Activated T-helper 1 cell treated with Interleukin-2 at 50 U/mL for 16 hours (primary cell): ENCODE measurements around the gene PABPN1L.

Experiments
- DNase-seq: peaks from one replicate; pipeline ENCODE4 v3.0.0-alpha.2; 2020; ENCODE audit warnings: low read depth

The PABPN1L gene

GRCh38 chr16:88868974-88869672 is 2.7 kb upstream of the PABPN1L start:
- no peak for DNase-seq

GRCh38 chr16:88867581-88868246 is 1.3 kb upstream of the PABPN1L start:
- no peak for DNase-seq

- no peak for DNase-seq
Observed at GRCh38 chr16:88865742-88866141, 718 bp downstream of the PABPN1L start.

- no peak for DNase-seq
Observed at GRCh38 chr16:88865310-88865709, 1.1 kb downstream of the PABPN1L start.

- no peak for DNase-seq
Observed at GRCh38 chr16:88864521-88864920, 1.9 kb downstream of the PABPN1L start.

- DNase-seq = no peak
Observed at GRCh38 chr16:88864099-88864498, 2.4 kb downstream of the PABPN1L start.

- no peak for DNase-seq
Observed at GRCh38 chr16:88863426-88863825, 3.0 kb downstream of the PABPN1L start.

GRCh38 chr16:88862968-88863367 is 3.5 kb downstream of the PABPN1L start:
- DNase-seq = no peak

- no peak for DNase-seq
Observed at GRCh38 chr16:88861359-88861758, 5.1 kb downstream of the PABPN1L start.

GRCh38 chr16:88859381-88860091 is 6.9 kb downstream of the PABPN1L start:
- DNase-seq = no peak

GRCh38 chr16:88857728-88858339 is 8.6 kb downstream of the PABPN1L start:
- DNase-seq = peak; percentile 52

- DNase-seq = peak; percentile 98
Observed at GRCh38 chr16:88856828-88857727, 9.4 kb downstream of the PABPN1L start, which contains the start of the genes GALNS and TRAPPC2L. GALNS (minus strand) TSS chr16:88856947; CDS start chr16:88856877, 70 bp downstream. TRAPPC2L (plus strand) TSS chr16:88857127; CDS start chr16:88857151, 24 bp downstream.

- DNase-seq = no peak
Observed at GRCh38 chr16:88856122-88856827, 10.2 kb downstream of the PABPN1L start.

GRCh38 chr16:88855736-88856121 is 10.7 kb downstream of the PABPN1L start:
- DNase-seq = no peak

- no peak for DNase-seq
Observed at GRCh38 chr16:88855176-88855575, 11.3 kb downstream of the PABPN1L start.

- no peak for DNase-seq
Observed at GRCh38 chr16:88854306-88855111, 12.0 kb downstream of the PABPN1L start.

- DNase-seq = no peak
Observed at GRCh38 chr16:88853325-88853941, 13.0 kb downstream of the PABPN1L start.

GRCh38 chr16:88851616-88852015 is 14.8 kb downstream of the PABPN1L start:
- DNase-seq = no peak

GRCh38 chr16:88850531-88851199 is 15.8 kb downstream of the PABPN1L start:
- DNase-seq = no peak
